Thoracic aorta (tissue), 2 donors: Measurements from ENCODE around the gene LPAR2. TPM values are rescaled to one million over a fixed set of nuclear protein-coding genes. Genes with fewer than 3 reads are reported as not detected.
A peak's percentile ranks its signal among the peaks of the same experiment; 100 is the strongest.

ENCODE experiments used
- ATAC-seq: fragments of 150-250 bp; one replicate; pipeline ENCODE4 v1.8.0; 2017; ENCODE audit warnings: low read depth; ENCODE audit not compliant: insufficient number of reproducible peaks, low FRiP score
- DNase-seq: peaks from one replicate; pipeline ENCODE4 v3.0.0-alpha.2; 2020; ENCODE audit warnings: low spot score
- H3K27ac ChIP-seq, 2 donors: fragments of 200-600 bp; sonication (generic); 1 replicate in 1 of 2; 2 replicates in 1 of 2; pipeline ENCODE4 v1.5.1; 2016; ENCODE audit warnings: mild to moderate bottlenecking in 2 of 2, moderate library complexity in 2 of 2
- H3K27me3 ChIP-seq: fragments of 200-600 bp; sonication (generic); replicated peaks from 2 replicates; pipeline ENCODE4 v1.6.0; 2016; ENCODE audit warnings: mild to moderate bottlenecking; ENCODE audit not compliant: insufficient read depth
- H3K36me3 ChIP-seq: fragments of 200-600 bp; sonication (generic); one replicate; pipeline ENCODE4 v1.5.1; 2016
- H3K4me1 ChIP-seq, 2 donors: fragments of 200-600 bp; sonication (generic); 1 replicate in 1 of 2; 2 replicates in 1 of 2; pipeline versions ENCODE4 v1.5.1 to v1.6.0; 2016; ENCODE audit warnings: low read depth in 2 of 2, mild to moderate bottlenecking in 1 of 2; ENCODE audit not compliant: control insufficient read depth in 1 of 2
- H3K4me3 ChIP-seq: fragments of 200-600 bp; sonication (generic); 2 replicates; pipeline ENCODE4 v1.5.1; 2016; ENCODE audit warnings: mild to moderate bottlenecking
- H3K9me3 ChIP-seq: fragments of 200-600 bp; sonication (generic); 2 replicates; pipeline ENCODE4 v1.5.1; 2016
- total RNA-seq, 2 donors: library from RNA; depleted of rRNA; stranded (reverse); fragments of >200 nt; gene quantifications; one replicate each; pipeline versions ENCODE4 v1.1.0 to v1.2.3, GENCODE V29; 2016
- TF ChIP-seq, protein P1 (sequence below): fragments of 200-600 bp; sonication (generic); IDR thresholded peaks from one replicate; pipeline ENCODE4 v1.5.1; 2019; ENCODE audit warnings: antibody characterized with exemption

The LPAR2 gene
- total RNA-seq = 10 to 100 TPM in 1 of 2 donors, 1 to 10 TPM in 1; 4.2 to 11.6 TPM

DNA sequence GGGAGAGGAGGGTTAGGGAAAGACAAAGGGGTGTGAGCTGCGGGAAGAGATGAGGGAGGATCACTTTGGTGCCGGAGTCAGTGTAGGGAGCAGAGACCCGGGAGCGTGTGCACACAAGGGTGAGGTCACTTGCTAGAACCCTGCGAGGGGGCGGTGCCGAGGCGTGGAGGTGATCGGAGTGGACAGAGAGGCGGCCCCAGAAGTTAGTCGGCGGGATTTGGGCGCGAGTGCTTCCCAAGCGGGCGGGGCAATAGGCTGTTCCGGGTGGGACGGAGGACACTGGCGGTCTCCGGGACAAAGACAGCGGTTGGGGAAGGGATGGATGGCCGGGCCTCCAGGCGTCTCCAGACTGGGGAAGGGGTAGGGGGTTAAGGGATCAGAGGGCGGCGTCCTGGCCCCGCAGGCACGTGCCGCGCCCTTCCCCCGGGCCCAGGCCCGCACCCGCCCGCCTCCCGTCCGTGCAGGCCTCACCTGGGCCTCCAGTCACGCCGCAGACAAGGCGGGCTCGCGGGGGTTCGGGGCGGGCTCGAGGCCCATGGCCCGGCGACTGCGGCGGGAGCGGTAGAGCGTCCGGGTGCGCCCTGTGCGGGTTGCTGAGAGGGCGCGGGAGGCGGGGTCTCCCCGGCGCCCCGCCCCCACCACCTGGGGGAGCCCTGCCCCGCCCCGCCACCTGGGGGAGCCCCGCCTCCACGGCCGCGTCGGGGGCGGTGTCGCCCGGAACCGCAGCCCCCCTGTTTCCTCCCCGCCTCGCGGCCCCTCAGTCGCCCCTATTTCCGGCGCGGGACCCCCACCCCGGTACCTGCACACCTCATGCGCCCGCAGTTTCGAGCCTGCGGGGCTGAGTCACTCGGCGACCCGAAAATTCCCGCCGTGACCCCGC, at the start of gene LPAR2:
Gene LPAR2 (minus strand): TSS at position 600 of the 880 bp plus-strand sequence. CDS start 945 bp downstream, outside the sequence.
- Histone ChIP-seq H3K27me3 (no peaks in the 10 kb centered on the region), H3K4me3 (peak within 1 kb of the TSS; percentile 66), H3K4me1 (peaks cover 4 to 12% of the 10 kb centered on the region in 2 donors), H3K27ac (no peak within 1 kb of the TSS), H3K36me3 (peaks cover 4% of the 10 kb centered on the region), H3K9me3 (no peaks in the 10 kb centered on the region)
- DNase-seq (no peak), ATAC-seq (no peak)
- TF ChIP-seq, protein P1, sequence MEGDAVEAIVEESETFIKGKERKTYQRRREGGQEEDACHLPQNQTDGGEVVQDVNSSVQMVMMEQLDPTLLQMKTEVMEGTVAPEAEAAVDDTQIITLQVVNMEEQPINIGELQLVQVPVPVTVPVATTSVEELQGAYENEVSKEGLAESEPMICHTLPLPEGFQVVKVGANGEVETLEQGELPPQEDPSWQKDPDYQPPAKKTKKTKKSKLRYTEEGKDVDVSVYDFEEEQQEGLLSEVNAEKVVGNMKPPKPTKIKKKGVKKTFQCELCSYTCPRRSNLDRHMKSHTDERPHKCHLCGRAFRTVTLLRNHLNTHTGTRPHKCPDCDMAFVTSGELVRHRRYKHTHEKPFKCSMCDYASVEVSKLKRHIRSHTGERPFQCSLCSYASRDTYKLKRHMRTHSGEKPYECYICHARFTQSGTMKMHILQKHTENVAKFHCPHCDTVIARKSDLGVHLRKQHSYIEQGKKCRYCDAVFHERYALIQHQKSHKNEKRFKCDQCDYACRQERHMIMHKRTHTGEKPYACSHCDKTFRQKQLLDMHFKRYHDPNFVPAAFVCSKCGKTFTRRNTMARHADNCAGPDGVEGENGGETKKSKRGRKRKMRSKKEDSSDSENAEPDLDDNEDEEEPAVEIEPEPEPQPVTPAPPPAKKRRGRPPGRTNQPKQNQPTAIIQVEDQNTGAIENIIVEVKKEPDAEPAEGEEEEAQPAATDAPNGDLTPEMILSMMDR = no peak

- ATAC-seq = no peak
- Histone ChIP-seq H3K9me3 (peaks cover 47% of the 10 kb centered on the region), H3K36me3 (peaks cover 50% of the 10 kb centered on the region), H3K4me3 (no peak overlapping the region), H3K27me3 (no peaks in the 10 kb centered on the region), H3K4me1 (no peaks in the 10 kb centered on the region), H3K27ac (no peak overlapping the region)
- DNase-seq = no peak
- TF ChIP-seq, protein P1 = no peak
These were observed 49.6 kb upstream of the LPAR2 start for GRCh38 chr19:19677579-19677978.

DNA sequence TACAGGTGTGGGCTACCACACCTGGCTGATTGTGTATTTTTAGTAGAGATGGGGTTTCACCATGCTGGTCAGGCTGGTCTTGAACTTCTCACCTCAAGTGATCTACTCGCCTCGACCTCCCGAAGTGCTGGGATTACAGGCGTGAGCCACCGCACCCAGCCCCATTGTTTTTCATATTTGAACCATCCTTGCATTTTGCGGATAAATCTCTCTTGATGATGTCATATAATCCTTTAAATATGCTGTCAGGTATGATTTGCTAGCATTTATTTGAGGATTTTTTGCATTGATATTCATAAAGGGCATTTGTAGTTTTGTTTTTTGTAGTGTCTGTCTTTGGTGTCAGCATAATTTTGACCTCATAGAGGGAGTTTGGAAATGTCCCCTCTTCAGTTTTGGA, 46.3 kb upstream of the LPAR2 start:
- DNase-seq (no peak), ATAC-seq (no peak)
- peaks cover 6 to 8% of the 10 kb centered on the region in 2 donors for H3K4me1 ChIP-seq
- TF ChIP-seq, protein P1 = no peak
- no peak overlapping the region for H3K27ac ChIP-seq
- H3K9me3 ChIP-seq = peaks cover 17% of the 10 kb centered on the region
- no peaks in the 10 kb centered on the region for H3K27me3 ChIP-seq
- H3K4me3 ChIP-seq = no peak overlapping the region
- peaks cover 36% of the 10 kb centered on the region for H3K36me3 ChIP-seq

- peaks cover 27% of the 10 kb centered on the region for H3K36me3 ChIP-seq
- no peak overlapping the region for H3K4me3 ChIP-seq
- no peak overlapping the region for H3K27ac ChIP-seq
- peaks cover 6 to 14% of the 10 kb centered on the region in 2 donors for H3K4me1 ChIP-seq
- ATAC-seq (no peak), DNase-seq (no peak)
- H3K9me3 ChIP-seq = peaks cover 9% of the 10 kb centered on the region
- H3K27me3 ChIP-seq = no peaks in the 10 kb centered on the region
- TF ChIP-seq, protein P1 = no peak
These were observed 44.8 kb upstream of the LPAR2 start for GRCh38 chr19:19672816-19673215.

DNA sequence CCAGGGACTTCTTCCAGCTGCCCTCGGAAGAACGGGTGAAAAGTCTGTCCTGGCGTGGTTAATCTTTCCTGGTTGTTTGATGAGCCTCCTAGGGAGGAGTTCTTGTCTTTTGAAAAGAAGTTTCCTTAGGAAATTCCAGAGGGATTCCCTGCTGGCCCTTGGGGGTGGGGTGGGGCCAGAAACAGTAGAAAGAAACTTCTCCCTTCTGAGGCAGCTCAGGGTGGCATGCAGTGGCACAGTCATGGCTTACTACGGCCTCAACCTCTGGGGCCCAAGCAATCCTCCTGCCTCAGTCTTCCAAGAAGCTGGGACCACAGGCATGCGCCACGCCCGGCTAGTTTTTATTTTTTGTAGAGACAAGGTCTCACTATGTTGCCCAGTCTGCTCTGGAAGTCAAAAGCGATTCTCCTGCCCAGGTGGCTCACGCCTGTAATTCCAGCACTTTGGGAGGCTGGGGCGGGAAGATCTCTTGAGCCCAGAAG, 42.1 kb upstream of the LPAR2 start:
- Histone ChIP-seq H3K4me3 (peak overlapping the region; percentile 99), H3K4me1 (peaks cover 6 to 14% of the 10 kb centered on the region in 2 donors), H3K27me3 (no peaks in the 10 kb centered on the region), H3K27ac (no peak overlapping the region), H3K9me3 (no peaks in the 10 kb centered on the region), H3K36me3 (peaks cover 15% of the 10 kb centered on the region)
- TF ChIP-seq, protein P1 = no peak
- no peak for ATAC-seq
- DNase-seq = no peak
